ENCODE data around the gene WDR64.

Gene WDR64

GRCh38 chr1:241839369-241839979 lies 187.4 kb downstream of the WDR64 start:
- no peak for DNase-seq (ENCODE audit: low spot score)

GRCh38 chr1:241840164-241840563 lies 188.1 kb downstream of the WDR64 start:
- DNase-seq (ENCODE audit: low spot score): no peak

- no peak for DNase-seq (ENCODE audit: low spot score)
Measured at GRCh38 chr1:241841691-241842090, 189.6 kb downstream of the WDR64 start.

- no peak for DNase-seq (ENCODE audit: low spot score)
Measured at GRCh38 chr1:241842565-241842964, 190.5 kb downstream of the WDR64 start.

- no peak for DNase-seq (ENCODE audit: low spot score)
Measured at GRCh38 chr1:241844593-241844992, 192.5 kb downstream of the WDR64 start.

GRCh38 chr1:241846375-241846774 lies 194.3 kb downstream of the WDR64 start:
- DNase-seq (ENCODE audit: low spot score): no peak

GRCh38 chr1:241846862-241847539 lies 194.9 kb downstream of the WDR64 start:
- no peak for DNase-seq (ENCODE audit: low spot score)

GRCh38 chr1:241847540-241847795 lies 195.4 kb downstream of the WDR64 start:
- no peak for DNase-seq (ENCODE audit: low spot score)

GRCh38 chr1:241847796-241848685 lies 196.0 kb downstream of the WDR64 start, which contains the start of gene EXO1:
Gene EXO1, plus strand, starts transcription at chr1:241848204. Its CDS starts 2,222 bp downstream, at chr1:241850426.
- peak; percentile 98 for DNase-seq (ENCODE audit: low spot score)

- no peak for DNase-seq (ENCODE audit: low spot score)
Measured at GRCh38 chr1:241848686-241849344, 196.7 kb downstream of the WDR64 start.

- no peak for DNase-seq (ENCODE audit: low spot score)
Measured at GRCh38 chr1:241849345-241849695, 197.2 kb downstream of the WDR64 start.
